Measurements from ENCODE around the gene GIPC3. TPM values are rescaled to one million over a fixed set of nuclear protein-coding genes. Genes with fewer than 3 reads are reported as not detected.
A peak's percentile ranks its signal among the peaks of the same experiment; 100 is the strongest.

Gene GIPC3
- total RNA-seq, 6 experiments from 2014 or later: 0.51 to 1.6 (median 0.80) TPM

- TF ChIP-seq CTCF (IDR thresholded peaks at IDR 0.05) (no peak), POLR2A (IDR thresholded peaks at IDR 0.05) (no peak)
- no peaks in the 10 kb centered on the region for H3K27me3 ChIP-seq
- ATAC-seq: peak in 3 of 4 donors; percentile 8 to 14 (median 9)
- H3K4me1 ChIP-seq: peaks cover 0 to 11% (median 0%) of the 10 kb centered on the region in 4 donors
- peak overlapping the region in 2 of 3 donors; percentile 31 to 76 for H3K27ac ChIP-seq
- H3K4me3 ChIP-seq: no peak overlapping the region
- WGBS (ENCODE audit: insufficient coverage, low coverage, low lambda C conversion rate, missing lambda C conversion rate): 10% methylated on average over 3 of the region's 3 CpGs
- intact Hi-C loops (cut with DNase I): no loop called here
- peaks cover 0 to 19% (median 5%) of the 10 kb centered on the region in 4 donors for H3K36me3 ChIP-seq
- no peak for DNase-seq
- H3K9me3 ChIP-seq: no peaks in the 10 kb centered on the region
Measured at GRCh38 chr19:3608079-3608641, 22.9 kb downstream of the GIPC3 start.

DNA sequence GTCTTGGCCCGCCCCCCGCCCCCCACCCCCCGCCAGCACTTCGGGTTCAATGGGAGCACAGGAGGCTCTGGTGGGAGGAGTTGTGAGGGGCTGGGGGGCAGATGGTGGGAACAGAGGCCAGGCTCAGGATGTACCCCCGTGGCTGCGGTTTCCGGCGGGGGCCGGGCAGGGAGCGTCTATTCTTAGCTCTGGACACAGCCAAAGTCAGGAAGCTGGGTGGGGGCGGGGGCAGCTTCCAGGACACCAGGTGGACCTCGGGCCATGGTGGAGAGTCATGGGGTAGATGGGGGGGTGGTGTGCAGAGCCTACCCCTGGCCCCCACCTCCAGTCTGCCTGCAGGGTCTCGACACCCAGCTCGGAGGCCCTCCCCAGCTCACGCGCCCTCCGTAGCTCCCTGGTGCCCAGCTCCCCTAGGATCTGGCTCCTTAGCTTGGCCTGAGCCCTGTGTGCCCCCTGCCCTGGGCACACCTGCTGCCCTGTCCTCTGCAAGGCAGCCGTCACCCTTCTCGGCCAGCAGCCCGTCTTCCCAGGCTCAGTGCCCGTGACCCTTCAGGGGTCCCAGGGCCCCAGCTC, 23.6 kb downstream of the GIPC3 start:
- DNase-seq: peak in 2 of 3 donors; percentile 59 to 60
- peak overlapping the region; percentile 24 to 54 (median 31) for H3K27ac ChIP-seq
- peak; percentile 7 to 30 (median 14) for ATAC-seq

DNA sequence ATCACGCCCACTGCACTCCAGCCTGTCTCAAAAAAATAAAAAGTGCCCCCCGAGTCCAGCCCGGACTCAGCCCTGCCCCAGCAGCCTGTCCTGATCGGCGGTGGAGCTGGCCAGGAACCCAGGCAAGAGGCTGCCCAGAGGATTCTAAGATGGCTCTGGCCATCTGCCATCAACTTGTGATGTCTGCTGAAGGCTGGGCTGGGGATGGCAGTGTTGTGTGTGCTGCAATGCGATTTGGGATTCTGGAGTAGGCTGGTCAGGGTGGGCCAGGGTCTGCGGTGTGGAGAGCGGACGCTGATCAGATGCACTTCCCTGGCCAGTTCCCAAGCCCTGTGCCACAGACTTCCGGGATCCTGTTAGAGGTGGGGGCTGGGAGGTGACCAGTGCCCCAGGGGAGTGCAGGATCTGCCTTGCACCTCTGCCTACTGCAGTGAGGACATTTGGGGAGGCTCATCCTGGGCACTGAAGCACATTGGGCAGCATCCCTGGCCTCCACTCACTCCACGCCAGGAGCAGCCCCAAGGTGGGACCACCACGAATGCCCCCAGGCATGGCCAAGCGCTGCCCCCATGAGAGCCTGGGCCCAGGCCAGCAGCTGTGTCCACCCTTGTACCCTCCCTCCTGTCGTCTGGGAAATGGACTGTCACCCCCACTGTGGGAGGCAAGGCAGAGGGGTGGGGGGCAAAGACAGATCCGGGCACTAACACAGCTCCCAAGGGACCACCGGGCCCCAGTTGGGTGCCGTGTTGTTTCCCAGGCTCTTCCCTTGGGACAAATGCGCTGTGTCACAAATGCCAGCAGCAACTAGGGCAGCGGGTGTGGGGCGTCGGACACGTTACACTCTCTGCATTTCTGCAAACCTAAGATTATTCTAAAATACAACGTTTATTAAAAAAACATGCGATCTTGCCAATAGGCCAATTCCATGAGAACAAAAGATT, 24.8 kb downstream of the GIPC3 start:
- WGBS (ENCODE audit: insufficient coverage, low coverage, low lambda C conversion rate, missing lambda C conversion rate): 62% methylated on average over 14 of the region's 24 CpGs
- H3K4me3 ChIP-seq: no peak overlapping the region
- TF ChIP-seq CTCF (IDR thresholded peaks at IDR 0.05): no peak
- TF ChIP-seq POLR2A (IDR thresholded peaks at IDR 0.05): no peak
- intact Hi-C loops (cut with DNase I): loop anchor here in 1 of 2 donors (10.0 kb wide), 1 partner anchor 65 kb away; no protein-coding TSS in a partner anchor
- peaks cover 0 to 19% (median 5%) of the 10 kb centered on the region in 4 donors for H3K36me3 ChIP-seq
- H3K27ac ChIP-seq: no peak overlapping the region
- no peaks in the 10 kb centered on the region for H3K27me3 ChIP-seq
- DNase-seq (peak in 1 of 3 donors; percentile 51), ATAC-seq (no peak)
- H3K4me1 ChIP-seq: peaks cover 0 to 11% (median 0%) of the 10 kb centered on the region in 4 donors
- H3K9me3 ChIP-seq: no peaks in the 10 kb centered on the region

More for the DNA sequence above, 23.6 kb downstream of the GIPC3 start:
- intact Hi-C loops (cut with DNase I): no loop called here
- Histone ChIP-seq H3K4me1 (peaks cover 0 to 11% (median 0%) of the 10 kb centered on the region in 4 donors), H3K27me3 (no peaks in the 10 kb centered on the region), H3K9me3 (no peaks in the 10 kb centered on the region), H3K36me3 (peaks cover 0 to 19% (median 5%) of the 10 kb centered on the region in 4 donors), H3K4me3 (no peak overlapping the region)
- TF ChIP-seq POLR2A (IDR thresholded peaks at IDR 0.05): no peak
- no peak for TF ChIP-seq CTCF (IDR thresholded peaks at IDR 0.05)
- WGBS (ENCODE audit: insufficient coverage, low coverage, low lambda C conversion rate, missing lambda C conversion rate): 54% methylated on average over 3 of the region's 21 CpGs

Data from right lobe of liver (tissue), 6 donors.